SH-SY5Y (cell line): ENCODE measurements around the gene CASK.

Source experiments
- GATA2 ChIP-seq: IDR thresholded peaks from 2 replicates; pipeline ENCODE4 v1.6.1; 2011; ENCODE audit warnings: mild to moderate bottlenecking, low read depth, low read length
- GATA3 ChIP-seq: IDR thresholded peaks from 2 replicates; pipeline ENCODE4 v1.6.1; 2011; ENCODE audit warnings: low read depth, mild to moderate bottlenecking, low read length, moderate library complexity

- TF ChIP-seq GATA3 (no peak), GATA2 (no peak)
These were observed 238.4 kb downstream of the CASK start for GRCh38 chrX:41684940-41685339.
